Measurements from ENCODE around the gene FAM3B. TPM values are rescaled to one million over a fixed set of nuclear protein-coding genes. Genes with fewer than 3 reads are reported as not detected.
"Not testable (repeated sequence)": the region's sequence is repeated elsewhere in the genome, so short reads cannot be mapped to it uniquely, and the experiment has no call there.

FAM3B gene
- total RNA-seq, 1 donor from 2014 or later: 0.20 TPM

DNA sequence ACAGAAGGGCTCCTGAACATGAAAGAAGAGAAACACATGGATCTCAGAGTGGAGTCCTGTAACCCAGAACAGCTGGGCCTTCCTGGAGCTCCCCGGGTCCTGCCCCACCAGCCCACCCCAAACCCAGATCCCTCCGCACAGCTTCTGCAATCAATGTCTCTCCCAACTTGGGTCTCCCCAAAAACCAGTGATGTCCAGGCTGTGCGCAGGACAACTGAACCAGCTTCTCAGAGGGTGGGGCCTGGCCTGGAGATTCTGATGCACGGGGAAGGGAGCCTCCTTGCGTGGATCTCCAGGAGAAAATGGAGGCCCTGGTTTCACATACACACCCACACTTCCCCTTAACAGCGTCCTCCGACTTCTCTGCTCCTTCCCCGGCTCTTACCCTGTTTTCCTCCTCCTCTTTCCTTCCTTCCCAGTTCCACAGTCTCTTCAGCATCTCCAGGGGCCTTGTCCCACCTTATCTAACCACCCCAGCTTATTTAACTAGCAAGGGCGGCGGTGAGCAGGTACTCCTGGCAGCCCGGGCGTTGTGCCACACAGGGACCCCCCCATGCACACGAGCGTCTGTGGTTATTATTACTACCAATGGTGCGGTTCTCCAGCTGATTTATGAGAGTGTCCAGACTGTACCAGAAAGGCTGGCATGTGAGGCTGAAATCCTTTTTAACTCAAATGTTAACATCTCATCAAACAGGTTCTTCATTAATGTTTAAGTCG is 34.0 kb downstream of the FAM3B start:
- no peak for DNase-seq

DNA sequence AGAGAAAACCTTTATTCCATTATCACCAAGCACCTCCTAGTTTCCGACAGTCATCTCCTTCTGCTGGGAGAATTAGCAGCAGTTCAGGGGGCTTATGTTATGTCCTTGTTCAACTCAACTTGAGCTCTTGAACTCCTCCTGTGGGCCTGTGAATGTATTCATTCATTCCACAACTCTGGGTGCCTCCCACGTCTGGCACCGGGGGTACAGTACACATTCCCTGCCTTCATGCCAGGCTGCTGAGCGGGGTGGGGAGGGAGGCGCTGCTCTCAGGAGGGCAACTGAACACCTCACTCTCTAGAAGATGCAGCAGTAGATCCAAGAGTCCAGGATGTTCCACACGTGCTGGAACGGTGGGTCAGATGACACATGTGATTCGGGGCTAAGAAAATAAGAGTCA is 40.9 kb downstream of the FAM3B start:
- no peak for DNase-seq

DNA sequence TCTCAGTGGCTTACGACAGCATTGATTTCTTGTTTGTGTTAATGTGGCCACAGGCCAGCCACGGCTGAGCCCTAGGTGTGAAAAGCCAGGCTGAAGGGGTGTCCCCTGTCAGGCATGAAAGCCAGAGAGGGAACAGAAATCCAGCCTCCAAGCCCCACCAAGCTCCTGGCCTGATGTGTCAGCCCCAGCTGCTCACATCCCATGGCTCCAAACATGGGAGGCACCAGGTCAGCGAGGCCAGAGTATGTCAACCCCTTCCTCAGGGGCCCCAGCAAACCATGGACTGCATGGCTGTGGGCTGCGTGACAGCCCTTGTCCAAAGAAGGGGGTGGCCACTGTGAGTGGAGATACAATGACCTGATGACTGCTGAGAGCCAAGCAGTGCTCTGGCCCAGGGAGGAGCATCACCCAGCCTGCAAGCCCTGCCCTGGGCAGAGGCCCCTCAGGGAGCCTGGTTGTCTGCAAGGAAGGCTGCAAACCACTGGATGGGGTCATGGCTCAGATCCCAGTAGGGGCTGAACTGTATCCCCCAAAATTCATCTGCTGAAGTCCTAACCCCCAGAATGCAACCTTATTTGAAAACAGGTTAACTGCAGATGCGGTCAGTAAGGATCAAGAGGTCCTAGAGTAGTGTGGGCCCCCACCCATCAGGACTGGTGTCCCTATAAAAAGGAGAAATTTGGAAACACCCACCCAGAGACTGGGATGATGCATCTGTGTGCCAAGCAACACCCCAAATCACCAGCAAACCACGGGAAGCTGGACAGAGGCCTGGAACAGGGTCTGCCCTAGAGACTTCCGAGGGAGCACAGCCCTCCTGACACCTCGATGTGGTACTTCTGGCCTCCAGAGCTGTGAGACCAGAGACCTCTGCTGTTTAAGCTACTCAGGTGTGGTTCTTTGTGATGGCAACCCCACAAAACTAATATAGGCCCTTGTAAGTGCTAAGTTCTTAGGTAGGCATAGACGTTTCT is 41.9 kb downstream of the FAM3B start:
- no peak for DNase-seq

- DNase-seq: no peak
Measured at GRCh38 chr21:41359286-41359685, 42.7 kb downstream of the FAM3B start.

DNA sequence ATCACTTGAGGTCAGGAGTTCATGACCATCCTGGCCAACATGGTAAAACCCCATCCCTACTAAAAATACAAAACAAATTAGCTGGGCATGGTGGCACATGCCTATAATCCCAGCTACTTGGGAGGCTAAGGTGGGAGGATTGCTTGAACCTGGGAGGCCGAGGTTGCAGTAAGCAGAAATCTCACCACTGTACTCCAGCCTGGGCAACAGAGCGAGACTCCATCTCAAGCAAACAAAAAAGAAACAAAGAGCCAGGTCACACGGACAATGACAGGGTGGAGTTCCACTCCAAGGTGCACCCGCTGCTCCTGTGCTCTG is 43.1 kb downstream of the FAM3B start:
- DNase-seq: not testable (repeated sequence)

GRCh38 chr21:41360072-41360821 is 43.6 kb downstream of the FAM3B start:
- peak; percentile 34 for DNase-seq

- no peak for DNase-seq
Measured at GRCh38 chr21:41361053-41361785, 44.6 kb downstream of the FAM3B start.

GRCh38 chr21:41361786-41362604 is 45.4 kb downstream of the FAM3B start, which contains the start of gene MX2:
Gene MX2 (plus strand): TSS chr21:41362027. CDS start chr21:41376907, 14,880 bp downstream.
- peak; percentile 42 for DNase-seq

GRCh38 chr21:41362605-41363369 is 46.2 kb downstream of the FAM3B start:
- no peak for DNase-seq

DNA sequence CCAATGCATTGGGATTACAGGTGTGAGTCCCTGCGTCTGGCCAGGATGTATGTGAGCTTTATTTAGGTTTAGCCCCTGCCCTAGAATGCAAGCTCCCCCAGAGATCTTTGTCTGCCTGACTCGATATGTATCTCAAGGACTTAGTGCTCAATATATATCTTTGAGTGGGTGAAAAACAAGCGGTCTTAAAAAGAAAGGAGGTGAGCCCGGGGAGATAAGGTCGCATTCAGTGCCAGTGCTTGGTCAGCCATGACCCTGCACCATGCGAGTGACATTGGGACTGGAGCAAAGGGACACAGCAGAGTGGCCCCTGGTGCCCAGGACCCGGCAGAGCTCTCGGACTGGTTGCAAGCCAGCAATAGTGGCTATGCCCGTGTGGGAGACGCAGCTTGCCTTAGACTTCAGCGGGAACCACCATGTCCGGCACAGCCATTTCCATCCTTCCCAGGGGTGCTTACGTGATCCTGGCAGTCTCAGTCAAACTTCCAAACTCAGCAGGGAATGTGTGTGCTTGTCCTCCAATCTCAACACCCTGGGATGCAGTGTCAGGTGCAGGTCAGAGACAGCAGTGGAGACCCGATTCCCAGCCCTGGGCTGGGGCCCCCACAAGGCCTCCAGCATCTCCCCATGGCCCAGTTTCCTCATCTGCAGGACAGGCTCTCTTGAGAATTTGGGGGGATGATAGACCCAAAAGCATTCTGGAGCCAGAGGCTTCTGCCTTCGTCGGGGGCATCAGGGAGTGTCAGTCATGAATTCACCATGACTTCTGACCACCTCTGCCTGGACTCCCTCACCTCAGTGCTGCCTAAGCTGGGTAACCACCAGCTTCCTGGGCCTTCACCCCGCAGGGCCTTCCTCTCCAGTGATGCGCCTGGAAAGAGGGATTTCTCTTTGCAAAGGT is 47.0 kb downstream of the FAM3B start:
- DNase-seq: no peak

GRCh38 chr21:41364308-41364707 is 47.7 kb downstream of the FAM3B start:
- no peak for DNase-seq

DNA sequence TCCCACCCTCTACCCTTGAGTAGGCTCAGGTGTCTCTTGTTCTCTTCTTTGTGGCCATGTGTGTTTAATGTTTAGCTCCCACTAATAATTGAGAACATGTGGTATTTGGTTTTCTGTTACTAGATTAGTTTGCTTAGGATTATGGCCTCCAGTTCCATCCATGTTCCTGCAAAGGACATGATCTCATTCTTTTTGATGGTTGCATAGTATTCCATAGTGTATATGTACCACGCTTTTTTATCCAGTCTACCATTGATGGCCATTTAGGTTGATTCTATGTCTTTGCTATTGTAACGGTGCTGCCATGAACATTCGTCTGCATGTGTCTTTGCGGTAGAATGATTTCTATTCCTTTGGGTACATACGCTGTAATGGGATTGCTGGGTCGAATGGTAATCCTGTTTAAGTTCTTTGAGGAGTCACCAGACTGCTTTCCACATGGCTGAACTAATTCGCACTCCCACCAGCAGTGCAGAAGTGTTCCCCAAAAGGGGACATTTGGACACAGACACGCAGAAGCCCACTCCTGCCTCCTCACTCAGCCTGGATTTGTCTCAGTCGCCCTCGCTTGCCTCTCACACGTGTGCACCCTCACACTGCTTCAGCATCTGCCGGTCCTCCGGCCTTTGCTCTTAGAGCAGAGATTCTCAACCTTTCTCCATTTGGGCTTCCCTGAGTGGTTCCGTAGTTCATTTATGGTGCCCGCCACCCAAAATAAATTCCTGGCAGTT is 48.9 kb downstream of the FAM3B start:
- DNase-seq: no peak

DNA sequence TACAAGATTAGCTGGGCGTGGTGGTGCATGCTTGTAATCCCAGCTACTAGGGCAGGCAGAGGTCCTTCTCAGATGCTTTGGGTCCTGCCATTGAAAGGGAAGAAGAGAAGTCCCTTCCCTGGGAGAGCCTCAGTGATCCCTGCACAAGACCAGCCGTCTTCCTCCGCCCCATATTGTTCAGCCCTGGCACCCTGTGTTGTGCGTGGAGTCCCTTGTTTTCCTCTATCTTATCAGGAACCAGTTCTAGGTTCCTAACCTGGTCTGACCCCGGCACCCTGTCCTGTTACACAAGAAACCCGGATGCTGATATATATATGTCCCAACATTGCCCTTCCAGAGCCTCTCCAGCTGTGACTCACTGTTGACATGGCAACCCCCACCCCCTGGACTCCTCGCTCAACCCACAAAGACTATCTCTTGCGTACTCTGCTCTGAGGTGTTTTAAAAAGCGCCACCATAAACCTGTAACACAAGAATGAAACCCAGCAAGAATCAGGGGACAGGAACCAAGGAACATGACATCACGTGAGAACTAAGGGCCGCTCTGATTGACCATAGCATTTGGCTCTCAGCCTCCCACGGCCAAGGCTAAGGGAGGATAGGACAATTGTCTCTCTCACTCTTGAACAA is 50.0 kb downstream of the FAM3B start:
- DNase-seq: no peak

DNA sequence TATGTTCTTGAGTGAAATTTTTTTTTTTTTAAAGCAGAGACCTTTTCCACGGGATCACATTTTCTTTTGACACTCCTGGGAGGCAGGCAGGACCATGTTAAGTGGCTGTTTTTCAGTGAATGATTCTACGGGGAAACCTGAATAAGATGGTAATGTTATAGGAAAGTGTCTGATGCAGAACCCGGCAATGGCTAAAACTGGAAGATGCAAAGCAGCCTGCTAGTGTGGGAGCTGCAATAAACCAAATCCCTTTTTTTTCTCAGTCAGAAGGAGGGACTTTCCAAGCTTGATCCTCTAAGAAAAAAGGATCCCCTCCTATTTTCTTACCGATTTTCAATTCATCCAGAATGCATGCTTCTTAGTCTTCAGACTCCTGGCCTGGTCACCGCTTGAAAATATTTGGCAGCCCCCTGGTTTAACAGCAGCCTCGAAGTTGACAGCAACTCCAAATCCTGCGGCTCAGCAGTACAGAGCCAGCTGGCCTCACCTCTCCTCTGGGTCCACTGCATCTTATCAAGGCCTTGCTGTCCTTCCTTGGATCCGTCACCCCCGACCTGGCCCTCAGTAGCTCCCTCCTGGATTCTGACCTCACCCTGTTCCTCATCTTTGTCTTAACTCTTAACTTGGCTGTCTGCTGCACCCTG is 50.8 kb downstream of the FAM3B start:
- no peak for DNase-seq

DNA sequence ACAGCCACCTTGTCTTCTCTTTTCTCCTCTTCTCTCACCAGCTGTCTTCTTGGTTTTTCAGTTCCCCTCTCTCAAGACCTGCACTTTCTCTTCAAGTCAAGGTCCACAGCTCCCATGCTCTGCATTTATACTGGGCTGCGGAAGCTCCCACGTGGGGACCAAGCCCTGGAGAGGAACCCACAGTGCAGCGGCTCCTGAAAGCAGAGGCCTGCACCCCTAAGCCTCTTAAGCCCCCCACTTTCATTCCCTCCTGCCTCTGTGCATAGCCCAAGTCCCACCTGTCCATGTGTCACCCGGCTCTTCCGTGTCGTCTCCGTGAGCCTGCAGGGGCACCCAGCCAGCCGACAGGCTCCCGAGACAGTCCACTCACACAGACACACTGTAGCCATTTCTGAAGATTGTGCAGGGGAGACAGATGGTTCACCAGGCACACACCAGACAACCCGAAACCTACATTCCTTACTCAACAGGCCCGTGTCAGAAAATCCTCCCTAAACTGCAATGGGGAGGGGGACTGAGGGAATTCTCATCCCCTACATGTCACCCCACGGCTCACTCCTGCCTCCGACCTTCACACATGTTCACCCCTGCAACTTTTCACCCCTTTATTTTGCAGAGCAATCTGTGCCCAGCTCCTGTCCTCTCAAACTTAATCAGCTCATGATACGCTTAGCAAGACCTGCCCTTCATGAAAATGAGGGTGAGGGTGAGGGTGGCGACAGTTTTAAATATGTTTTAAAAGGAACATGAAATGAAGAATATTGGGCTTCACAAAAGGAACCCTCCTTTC is 51.5 kb downstream of the FAM3B start:
- no peak for DNase-seq

GRCh38 chr21:41368735-41369104 is 52.1 kb downstream of the FAM3B start:
- DNase-seq: no peak
